K562 (cell line): ENCODE data around the gene LRRC25. TPM values are rescaled to one million over a fixed set of nuclear protein-coding genes. Genes with fewer than 3 reads are reported as not detected.

ENCODE experiments used
- ARID4B ChIP-seq: sonication (generic); formaldehyde crosslinking; IDR thresholded peaks from 2 replicates; pipeline ENCODE4 v1.8.0; 2022; ENCODE audit warnings: mild to moderate bottlenecking, missing genetic modification reagents
- ATF7 ChIP-seq: fragments of 450-650 bp; IDR thresholded peaks from 2 replicates; pipeline ENCODE4 v1.7.1; 2014; ENCODE audit warnings: mild to moderate bottlenecking, moderate library complexity
- CBFB ChIP-seq: sonication (generic); formaldehyde crosslinking; IDR thresholded peaks from 2 replicates; pipeline ENCODE4 v1.4.0; 2020; ENCODE audit warnings: mild to moderate bottlenecking, missing genetic modification reagents
- CREM ChIP-seq: IDR thresholded peaks from 2 replicates; pipeline ENCODE4 v1.6.1; 2014; ENCODE audit warnings: antibody characterized with exemption, low read depth
- ELF1 ChIP-seq: fragments of 200-800 bp; sonication (Bioruptor generic); IDR thresholded peaks from 2 replicates; pipeline ENCODE4 v1.6.1; 2016; ENCODE audit warnings: missing genetic modification characterization, missing compliant biosample characterization
- GTF2F1 ChIP-seq: IDR thresholded peaks from 2 replicates; pipeline ENCODE4 v1.6.1; 2011; ENCODE audit warnings: low read depth, low read length, improper control_type of control experiment
- HEY1 ChIP-seq: fragments of 250-450 bp; sonication (Bioruptor Pico); IDR thresholded peaks from 2 replicates; pipeline ENCODE4 v1.5.0; 2020; ENCODE audit warnings: mild to moderate bottlenecking, moderate library complexity, borderline replicate concordance
- KLF16 ChIP-seq: IDR thresholded peaks from 2 replicates; pipeline ENCODE4 v1.6.1; 2016; ENCODE audit warnings: antibody characterized with exemption
- LEF1 ChIP-seq: fragments of 450-650 bp; IDR thresholded peaks from 2 replicates; pipeline ENCODE4 v1.6.1; 2016; ENCODE audit warnings: mild to moderate bottlenecking
- MYC ChIP-seq, 2 experiments: fragments of 250-450 bp in 1 of 2; sonication (Bioruptor Pico) in 1 of 2; IDR thresholded peaks; 2 replicates each; pipeline versions ENCODE4 v1.5.1 to v1.6.1; 2012 to 2021; ENCODE audit warnings: low read depth in 2 of 2, borderline replicate concordance in 1 of 2, improper control_type of control experiment in 1 of 2, low read length in 1 of 2, mild to moderate bottlenecking in 1 of 2, moderate library complexity in 1 of 2
- OTX1 ChIP-seq: fragments of 450-650 bp; formaldehyde crosslinking; IDR thresholded peaks from 2 replicates; pipeline ENCODE4 v1.4.0; 2022; ENCODE audit warnings: mild to moderate bottlenecking
- RBM17 ChIP-seq: fragments of 200-400 bp; formaldehyde crosslinking; IDR thresholded peaks from 2 replicates; pipeline ENCODE4 v1.6.1; 2017; ENCODE audit warnings: low read depth, mild to moderate bottlenecking, low read length, borderline replicate concordance
- RCOR1 ChIP-seq, 2 experiments: IDR thresholded peaks; 2 replicates each; pipeline ENCODE4 v1.6.1; 2012; ENCODE audit warnings: low read depth in 2 of 2, low read length in 2 of 2, borderline replicate concordance in 1 of 2, improper control_type of control experiment in 1 of 2
- SAFB ChIP-seq: fragments of 200-400 bp; formaldehyde crosslinking; IDR thresholded peaks from 2 replicates; pipeline ENCODE4 v1.6.1; 2017; ENCODE audit warnings: low read depth, low read length, borderline replicate concordance
- SETDB1 ChIP-seq: IDR thresholded peaks from one replicate; pipeline ENCODE4 v1.6.1; 2012; ENCODE audit warnings: low read length, control low read depth, inconsistent platforms
- SP1 ChIP-seq: sonication (generic); formaldehyde crosslinking; IDR thresholded peaks from 2 replicates; pipeline ENCODE4 v1.8.1; 2022; ENCODE audit warnings: mild to moderate bottlenecking, missing genetic modification reagents
- ZBTB49 ChIP-seq: sonication (generic); formaldehyde crosslinking; IDR thresholded peaks from 2 replicates; pipeline ENCODE4 v1.8.0; 2022; ENCODE audit warnings: missing genetic modification reagents, mild to moderate bottlenecking, borderline replicate concordance
- ZNF384 ChIP-seq: IDR thresholded peaks from 2 replicates; pipeline ENCODE4 v1.6.1; 2012; ENCODE audit warnings: low read depth, low read length, improper control_type of control experiment
- ZNF431 ChIP-seq: sonication (generic); formaldehyde crosslinking; IDR thresholded peaks from 2 replicates; pipeline ENCODE4 v1.8.0; 2022; ENCODE audit warnings: mild to moderate bottlenecking, missing genetic modification reagents
- ZNF512 ChIP-seq: IDR thresholded peaks from 2 replicates; pipeline ENCODE4 v1.6.1; 2016; ENCODE audit warnings: missing genetic modification characterization, missing compliant biosample characterization
- ZNF589 ChIP-seq: fragments of 200-800 bp; sonication (Bioruptor generic); IDR thresholded peaks from 2 replicates; pipeline ENCODE4 v1.6.1; 2016; ENCODE audit warnings: low read depth, missing genetic modification characterization, missing compliant biosample characterization
- polyA plus RNA-seq, 8 experiments: library from polyadenylated mRNA; depleted of rRNA in 4 of 8; stranded (reverse) in 5 of 8; unstranded in 3 of 8; fragments of >200 nt; fragmentation: Nextera tagmentation in 2 of 8; fragmentation: Illumina TruSeq in 1 of 8; extraction: Ambion mirVana in 2 of 8; extraction: Trizol in 1 of 8; gene quantifications; 2 replicates each; pipeline versions ENCODE4 v1.2.1 to v1.2.3, GENCODE V29; 2011 to 2014; ENCODE audit warnings: inconsistent platforms in 1 of 8, missing spikeins in 1 of 8
- total RNA-seq, 7 experiments: library from RNA; depleted of rRNA in 6 of 7; stranded (reverse); fragments of >200 nt in 6 of 7; fragmentation: Illumina TruSeq in 2 of 7; extraction: Trizol in 2 of 7; gene quantifications; 2 replicates each; pipeline versions ENCODE4 v1.2.1 to v1.2.3, GENCODE V29; 2011 to 2021; ENCODE audit warnings: low replicate concordance in 1 of 7

Gene LRRC25
- total and polyA plus RNA-seq, 9 of the 15 experiments (the other 6 are each of a cell fraction or from before 2014, with no cell fraction given): 0.07 to 0.36 (median 0.10) TPM; not detected in 3

- TF ChIP-seq KLF16 (0 out of 2 replicates have a peak, but pooled peaks have one; percentile 26), SP1 (CRISPR knock-in tag) (no peak), LEF1 (no peak), CBFB (CRISPR knock-in tag) (no peak), ZNF589 (CRISPR knock-in tag) (no peak), ZNF431 (CRISPR knock-in tag) (no peak), SETDB1 (no peak), ZBTB49 (no peak), CREM (peak; percentile 48; the same call in 1 of the 2 replicates), MYC (IDR thresholded peaks at IDR 0.05; ENCODE audit: low read depth, low read length) (peak; percentile 43), MYC (CRISPR knock-in tag; IDR thresholded peaks at IDR 0.05; ENCODE audit: borderline replicate concordance, low read depth) (no peak), SAFB (no peak), HEY1 (no peak), ARID4B (CRISPR knock-in tag) (no peak), ZNF512 (tag) (no peak), RBM17 (no peak), ELF1 (tag) (peak; percentile 77), OTX1 (no peak), RCOR1 (IDR thresholded peaks at IDR 0.05; ENCODE audit: borderline replicate concordance in 1 of 2, low read depth in 2 of 2, low read length in 2 of 2) (no peak), GTF2F1 (no peak), ATF7 (0 out of 2 replicates have a peak, but pooled peaks have one; percentile 37), ZNF384 (peak; percentile 47; the same call in 1 of the 2 replicates)
Observed at GRCh38 chr19:18401580-18402112, 4.2 kb upstream of the LRRC25 start (continued).
